Duodenal mucosa (tissue), 2 donors: ENCODE results near the gene THAP12.
A peak's percentile ranks its signal among the peaks of the same experiment; 100 is the strongest.
"Not testable (repeated sequence)": the region's sequence is repeated elsewhere in the genome, so short reads cannot be mapped to it uniquely, and the experiment has no call there.

Experiments
- H3K27ac ChIP-seq: one replicate; pipeline ENCODE4 v1.7.0; 2013; ENCODE audit warnings: low read depth, low read length
- H3K27me3 ChIP-seq, 2 donors: one replicate each; pipeline ENCODE4 v1.7.0; 2013; ENCODE audit warnings: low read length in 2 of 2, control low read depth in 1 of 2; ENCODE audit not compliant: insufficient read depth in 2 of 2, control insufficient read depth in 1 of 2
- H3K36me3 ChIP-seq, 2 donors: one replicate each; pipeline ENCODE4 v1.7.0; 2013; ENCODE audit warnings: low read length in 2 of 2, control low read depth in 1 of 2; ENCODE audit not compliant: insufficient read depth in 2 of 2, control insufficient read depth in 1 of 2
- H3K4me1 ChIP-seq, 2 donors: one replicate each; pipeline ENCODE4 v1.7.0; 2013; ENCODE audit warnings: low read length in 2 of 2, control low read depth in 1 of 2; ENCODE audit not compliant: insufficient read depth in 2 of 2, control insufficient read depth in 1 of 2
- H3K4me3 ChIP-seq, 2 donors: one replicate each; pipeline ENCODE4 v1.7.0; 2013; ENCODE audit warnings: low read length in 2 of 2, low read depth in 1 of 2
- H3K9ac ChIP-seq, 2 donors: one replicate each; pipeline ENCODE4 v1.7.0; 2013; ENCODE audit warnings: low read length in 2 of 2, low read depth in 1 of 2
- H3K9me3 ChIP-seq, 2 donors: one replicate each; pipeline ENCODE4 v1.7.0; 2013; ENCODE audit warnings: low read length in 2 of 2, control low read depth in 1 of 2; ENCODE audit not compliant: control insufficient read depth in 1 of 2

THAP12 gene

DNA sequence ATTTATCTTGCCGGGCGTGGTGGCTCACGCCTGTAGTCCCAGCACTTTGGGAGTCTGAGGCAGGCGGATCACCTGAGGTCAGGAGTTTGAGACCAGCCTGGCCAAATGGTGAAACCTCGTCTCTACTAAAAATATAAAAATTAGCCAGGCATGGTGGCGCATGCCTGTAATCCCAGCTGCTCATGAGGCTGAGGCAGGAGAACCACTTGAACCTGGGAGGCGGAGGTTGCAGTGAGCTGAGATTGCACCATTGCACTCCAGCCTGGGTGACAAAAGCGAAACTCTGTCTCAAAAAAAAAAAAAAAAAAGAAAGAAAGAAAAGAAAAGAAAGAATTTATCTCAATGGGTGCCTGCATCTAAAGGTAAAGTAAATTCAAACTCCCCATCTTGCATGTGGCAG is 20.6 kb upstream of the THAP12 start:
- H3K9me3 ChIP-seq, H3K36me3 ChIP-seq, H3K9ac ChIP-seq, H3K4me3 ChIP-seq, H3K27me3 ChIP-seq, H3K27ac ChIP-seq, H3K4me1 ChIP-seq: not testable (repeated sequence)

DNA sequence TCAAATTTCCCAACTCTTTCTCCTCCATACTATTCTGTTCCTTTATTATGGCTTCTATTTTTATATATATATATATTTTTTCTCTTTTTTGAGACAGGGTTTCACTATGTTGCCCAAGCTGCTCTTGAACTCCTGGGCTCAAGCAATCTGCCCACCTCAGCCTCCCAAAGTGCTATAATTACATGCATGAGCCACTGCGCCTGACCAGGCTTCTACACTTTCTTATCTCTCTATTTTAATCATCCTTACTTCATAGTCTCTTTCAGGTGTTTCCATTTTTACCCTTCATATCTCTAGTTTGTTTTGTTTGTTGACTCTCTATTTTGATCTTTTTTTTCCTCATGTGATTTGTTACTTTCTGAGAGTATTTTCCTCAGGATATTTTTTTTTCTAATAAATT is 20.0 kb upstream of the THAP12 start:
- Histone ChIP-seq H3K4me3 (no peak overlapping the region), H3K9ac (no peak overlapping the region), H3K9me3 (no peaks in the 10 kb centered on the region), H3K36me3 (no peaks in the 10 kb centered on the region), H3K27ac (no peak overlapping the region), H3K4me1 (no peaks in the 10 kb centered on the region), H3K27me3 (no peaks in the 10 kb centered on the region)

DNA sequence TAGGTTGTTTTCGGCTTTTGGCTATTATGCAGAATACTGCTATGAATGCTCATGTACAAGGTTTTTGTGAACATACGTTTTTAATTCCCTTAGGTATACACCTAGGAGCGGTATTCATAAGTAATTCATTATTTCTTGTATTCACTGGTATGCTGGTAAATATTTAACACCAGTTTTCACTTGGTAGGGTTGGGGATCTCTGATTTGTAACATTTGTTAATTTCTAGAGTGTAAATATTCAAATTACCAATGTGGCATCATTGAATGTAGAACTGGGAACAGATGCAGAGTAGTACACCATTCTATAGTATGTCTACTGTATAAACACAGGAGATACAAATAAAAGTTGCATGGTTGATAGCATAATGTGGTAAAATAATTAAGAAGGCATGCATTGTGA is 16.5 kb upstream of the THAP12 start:
- H3K4me3 ChIP-seq: no peak overlapping the region
- H3K4me1 ChIP-seq: peaks cover 0 to 5% of the 10 kb centered on the region in 2 donors
- H3K36me3 ChIP-seq: no peaks in the 10 kb centered on the region
- H3K9me3 ChIP-seq: no peaks in the 10 kb centered on the region
- H3K27me3 ChIP-seq: no peaks in the 10 kb centered on the region
- no peak overlapping the region for H3K9ac ChIP-seq
- no peak overlapping the region for H3K27ac ChIP-seq

GRCh38 chr11:76395296-76395695 is 14.4 kb upstream of the THAP12 start:
- H3K36me3 ChIP-seq: no peaks in the 10 kb centered on the region
- no peaks in the 10 kb centered on the region for H3K9me3 ChIP-seq
- H3K9ac ChIP-seq: no peak overlapping the region
- H3K27ac ChIP-seq: no peak overlapping the region
- H3K4me3 ChIP-seq: no peak overlapping the region
- no peaks in the 10 kb centered on the region for H3K27me3 ChIP-seq
- peaks cover 4 to 14% of the 10 kb centered on the region in 2 donors for H3K4me1 ChIP-seq

DNA sequence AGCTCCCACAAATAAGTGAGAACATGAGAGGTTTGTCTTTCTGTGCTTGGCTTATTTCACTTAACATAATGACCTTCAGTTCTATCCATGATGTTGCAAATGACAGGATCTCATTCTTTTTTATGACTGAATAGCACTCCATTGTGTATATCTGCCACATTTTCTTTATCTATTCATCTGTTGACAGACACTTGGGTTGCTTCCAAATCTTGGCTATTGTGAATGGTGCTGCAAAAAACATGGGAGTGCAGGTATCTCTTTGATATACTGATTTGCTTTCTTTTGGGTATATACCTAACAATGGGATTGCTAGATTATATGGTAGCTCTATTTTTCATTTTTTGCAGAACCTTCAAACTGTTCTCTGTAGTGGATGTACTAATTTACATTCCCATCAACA is 13.5 kb upstream of the THAP12 start:
- Histone ChIP-seq H3K27ac (no peak overlapping the region), H3K4me1 (peaks cover 4 to 14% of the 10 kb centered on the region in 2 donors), H3K4me3 (no peak overlapping the region), H3K27me3 (no peaks in the 10 kb centered on the region), H3K9ac (no peak overlapping the region), H3K9me3 (no peaks in the 10 kb centered on the region), H3K36me3 (no peaks in the 10 kb centered on the region)

GRCh38 chr11:76392870-76393269 is 11.9 kb upstream of the THAP12 start:
- H3K36me3 ChIP-seq: no peaks in the 10 kb centered on the region
- no peak overlapping the region for H3K9ac ChIP-seq
- no peak overlapping the region for H3K4me3 ChIP-seq
- H3K9me3 ChIP-seq: no peaks in the 10 kb centered on the region
- no peaks in the 10 kb centered on the region for H3K27me3 ChIP-seq
- peaks cover 4 to 14% of the 10 kb centered on the region in 2 donors for H3K4me1 ChIP-seq
- H3K27ac ChIP-seq: no peak overlapping the region

GRCh38 chr11:76391811-76392475 is 11.0 kb upstream of the THAP12 start:
- Histone ChIP-seq H3K36me3 (no peaks in the 10 kb centered on the region), H3K4me1 (peaks cover 4 to 14% of the 10 kb centered on the region in 2 donors), H3K27ac (no peak overlapping the region), H3K9ac (no peak overlapping the region), H3K9me3 (no peaks in the 10 kb centered on the region), H3K4me3 (no peak overlapping the region), H3K27me3 (no peaks in the 10 kb centered on the region)

GRCh38 chr11:76391021-76391420 is 10.1 kb upstream of the THAP12 start:
- Histone ChIP-seq H3K27ac (no peak overlapping the region), H3K9ac (no peak overlapping the region), H3K9me3 (no peaks in the 10 kb centered on the region), H3K4me3 (peak overlapping the region; percentile 7 to 28), H3K27me3 (no peaks in the 10 kb centered on the region), H3K36me3 (no peaks in the 10 kb centered on the region), H3K4me1 (peaks cover 10 to 19% of the 10 kb centered on the region in 2 donors)

- H3K4me1 ChIP-seq: peaks cover 17 to 28% of the 10 kb centered on the region in 2 donors
- no peaks in the 10 kb centered on the region for H3K9me3 ChIP-seq
- no peak overlapping the region for H3K27ac ChIP-seq
- H3K9ac ChIP-seq: no peak overlapping the region
- H3K36me3 ChIP-seq: no peaks in the 10 kb centered on the region
- no peak overlapping the region for H3K4me3 ChIP-seq
- H3K27me3 ChIP-seq: no peaks in the 10 kb centered on the region
Observed at GRCh38 chr11:76388408-76388807, 7.5 kb upstream of the THAP12 start.

- H3K27me3 ChIP-seq: no peaks in the 10 kb centered on the region
- peaks cover 17 to 25% of the 10 kb centered on the region in 2 donors for H3K4me1 ChIP-seq
- H3K9ac ChIP-seq: no peak overlapping the region
- no peak overlapping the region for H3K4me3 ChIP-seq
- H3K9me3 ChIP-seq: no peaks in the 10 kb centered on the region
- H3K27ac ChIP-seq: no peak overlapping the region
- no peaks in the 10 kb centered on the region for H3K36me3 ChIP-seq
Observed at GRCh38 chr11:76385903-76386302, 5.0 kb upstream of the THAP12 start.
